Mucosa of stomach (tissue), 1 donor: ENCODE measurements around the gene AMMECR1.

Experiments used
- H3K27me3 ChIP-seq: one replicate; pipeline ENCODE4 v1.7.0; 2013; ENCODE audit warnings: mild to moderate bottlenecking, low read length; ENCODE audit not compliant: control insufficient read depth, insufficient read depth
- H3K36me3 ChIP-seq: one replicate; pipeline ENCODE4 v1.7.0; 2013; ENCODE audit warnings: low read length; ENCODE audit not compliant: control insufficient read depth, insufficient read depth
- H3K4me1 ChIP-seq: one replicate; pipeline ENCODE4 v1.7.0; 2013; ENCODE audit warnings: mild to moderate bottlenecking, low read length; ENCODE audit not compliant: control insufficient read depth, insufficient read depth
- H3K4me3 ChIP-seq: one replicate; pipeline ENCODE4 v1.7.0; 2013; ENCODE audit warnings: low read length
- H3K9ac ChIP-seq: one replicate; pipeline ENCODE4 v1.7.0; 2013; ENCODE audit warnings: mild to moderate bottlenecking, low read length, moderate library complexity
- H3K9me3 ChIP-seq: one replicate; pipeline ENCODE4 v1.7.0; 2013; ENCODE audit warnings: mild to moderate bottlenecking, low read length, moderate library complexity; ENCODE audit not compliant: control insufficient read depth
- donor health status: Pancreatic carcinoma.

AMMECR1 gene

DNA sequence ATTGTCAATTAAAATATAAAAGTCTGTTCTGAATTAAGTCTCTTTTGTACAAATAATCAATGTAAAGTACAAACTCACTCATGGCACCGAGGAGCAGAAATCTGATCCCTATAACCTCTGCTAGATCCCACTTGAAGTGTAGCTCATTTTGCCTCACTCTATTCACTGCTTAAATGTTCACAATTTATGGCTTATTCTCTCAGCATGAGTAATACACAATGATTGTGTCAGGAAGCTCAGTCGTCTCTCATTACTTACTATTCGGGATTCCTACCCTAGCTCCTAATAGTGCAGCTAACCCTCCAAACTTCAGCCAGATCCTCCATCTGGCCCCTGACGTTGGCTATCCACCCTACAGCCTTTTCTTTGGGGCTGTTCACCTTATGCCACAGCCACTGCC, 4.7 kb upstream of the AMMECR1 start:
- no peaks in the 10 kb centered on the region for H3K9me3 ChIP-seq
- H3K36me3 ChIP-seq: no peaks in the 10 kb centered on the region
- H3K4me1 ChIP-seq: peaks cover 4% of the 10 kb centered on the region
- no peak overlapping the region for H3K4me3 ChIP-seq
- H3K27me3 ChIP-seq: no peaks in the 10 kb centered on the region
- no peak overlapping the region for H3K9ac ChIP-seq

DNA sequence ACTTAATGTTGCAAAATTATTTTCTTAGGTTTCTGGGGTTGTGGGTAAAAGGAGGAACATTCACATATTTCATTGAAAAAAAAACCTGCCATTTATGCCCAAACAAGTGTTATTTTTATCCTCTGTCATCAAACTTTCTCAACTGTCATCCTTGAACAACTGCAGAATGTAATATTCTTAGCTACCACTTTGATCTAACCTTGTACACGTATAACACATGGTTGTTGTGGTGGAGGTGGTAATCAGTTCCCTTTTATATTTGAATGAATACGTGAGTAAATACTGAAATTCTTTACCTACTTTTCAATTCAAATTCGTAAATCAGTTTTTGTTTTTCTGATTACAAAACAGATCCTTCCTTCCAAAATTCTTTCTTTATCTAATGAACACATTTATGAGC, 3.8 kb upstream of the AMMECR1 start:
- Histone ChIP-seq H3K9me3 (no peaks in the 10 kb centered on the region), H3K9ac (no peak overlapping the region), H3K4me1 (peaks cover 4% of the 10 kb centered on the region), H3K27me3 (no peaks in the 10 kb centered on the region), H3K36me3 (no peaks in the 10 kb centered on the region), H3K4me3 (no peak overlapping the region)

- Histone ChIP-seq H3K9me3 (no peaks in the 10 kb centered on the region), H3K4me1 (peaks cover 4% of the 10 kb centered on the region), H3K4me3 (no peak overlapping the region), H3K9ac (no peak overlapping the region), H3K36me3 (no peaks in the 10 kb centered on the region), H3K27me3 (no peaks in the 10 kb centered on the region)
Measured at GRCh38 chrX:110321081-110321480, 3.2 kb upstream of the AMMECR1 start.

DNA sequence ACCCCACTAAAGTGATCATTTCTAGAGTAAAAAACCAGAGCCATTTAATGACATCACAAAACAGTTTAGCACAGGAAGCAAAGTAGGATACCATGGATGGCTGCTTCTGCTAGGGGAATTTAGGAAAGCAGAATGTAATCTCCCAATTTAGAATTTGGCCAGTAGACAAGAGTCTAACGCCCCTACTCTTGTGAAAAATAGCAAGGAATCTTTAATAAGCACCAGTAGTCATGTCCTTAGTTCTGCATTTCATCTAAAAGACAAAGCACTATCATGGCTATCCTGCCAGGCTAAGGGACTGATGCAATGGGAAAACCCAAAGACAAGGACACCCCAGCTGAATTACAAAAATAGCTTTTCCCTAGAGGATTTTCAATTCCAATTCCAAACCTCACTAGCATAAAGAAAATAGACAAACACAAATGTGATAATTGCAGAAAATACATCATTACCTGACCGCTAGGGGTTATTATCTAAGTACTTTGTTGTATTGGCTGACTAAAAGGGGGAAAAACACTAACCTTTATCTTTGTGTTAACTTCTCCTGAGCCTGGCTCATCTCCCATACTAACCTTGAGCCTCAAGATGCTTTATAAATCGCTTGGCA, 2.6 kb upstream of the AMMECR1 start:
- no peaks in the 10 kb centered on the region for H3K27me3 ChIP-seq
- no peaks in the 10 kb centered on the region for H3K9me3 ChIP-seq
- H3K36me3 ChIP-seq: no peaks in the 10 kb centered on the region
- no peak overlapping the region for H3K9ac ChIP-seq
- peaks cover 4% of the 10 kb centered on the region for H3K4me1 ChIP-seq
- H3K4me3 ChIP-seq: no peak overlapping the region

DNA sequence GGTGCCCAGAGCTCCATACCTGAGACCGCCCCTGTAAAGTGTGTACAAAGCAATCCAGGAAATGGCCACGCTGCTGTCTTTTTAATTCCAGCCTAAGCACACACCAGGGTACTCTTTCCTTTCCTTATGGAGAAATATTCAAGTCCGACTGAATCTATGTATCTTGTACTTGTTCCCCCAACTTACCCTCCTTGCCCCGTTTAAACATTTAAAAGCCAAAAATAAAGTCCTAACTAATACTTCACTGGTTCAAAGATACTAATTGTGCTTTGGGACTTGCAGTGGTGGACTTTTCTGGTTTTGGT, 731 bp upstream of the AMMECR1 start:
- H3K27me3 ChIP-seq: no peaks in the 10 kb centered on the region
- no peaks in the 10 kb centered on the region for H3K36me3 ChIP-seq
- peak overlapping the region; percentile 94 for H3K9ac ChIP-seq
- peaks cover 4% of the 10 kb centered on the region for H3K4me1 ChIP-seq
- no peaks in the 10 kb centered on the region for H3K9me3 ChIP-seq
- peak overlapping the region; percentile 67 for H3K4me3 ChIP-seq

DNA sequence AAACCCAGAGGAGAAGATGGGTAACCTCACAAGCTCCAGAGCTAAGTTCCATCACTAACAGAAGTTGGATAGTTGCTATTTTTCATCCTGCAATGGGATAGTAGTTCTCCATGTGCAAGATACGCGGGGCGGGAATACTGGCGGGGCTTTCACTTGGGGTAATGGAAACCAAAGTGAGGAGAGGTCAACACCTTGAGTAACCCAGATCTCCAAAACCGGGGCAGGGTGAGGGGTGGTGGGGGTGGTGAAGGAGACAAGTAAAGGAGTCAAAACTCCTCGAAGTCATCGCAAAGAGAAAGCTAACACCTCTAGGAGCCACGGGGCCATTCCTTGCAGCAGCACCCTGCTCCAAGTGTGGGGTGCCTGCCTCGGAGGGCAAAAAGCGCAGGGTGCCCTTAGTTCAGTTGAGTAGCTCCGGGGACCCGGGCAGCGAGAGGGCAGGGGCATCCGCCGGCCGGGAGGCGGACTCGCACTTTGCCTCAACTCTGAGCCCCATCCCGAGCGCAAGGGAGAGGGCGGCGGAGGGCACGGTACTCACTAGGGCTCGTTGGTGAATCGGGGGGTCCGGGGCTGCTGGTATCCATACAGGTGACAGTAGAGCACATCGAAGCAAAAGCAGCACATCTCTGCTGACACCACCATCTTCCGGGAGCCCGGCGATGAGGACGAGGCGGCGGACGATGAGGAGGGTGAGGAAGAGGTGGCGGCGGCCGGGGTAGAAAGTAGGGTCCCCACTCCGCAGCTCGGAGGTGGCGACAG, 645 bp downstream of the AMMECR1 start:
- H3K9me3 ChIP-seq: no peaks in the 10 kb centered on the region
- H3K27me3 ChIP-seq: no peaks in the 10 kb centered on the region
- peak overlapping the region; percentile 81 for H3K9ac ChIP-seq
- peak overlapping the region; percentile 78 for H3K4me3 ChIP-seq
- H3K4me1 ChIP-seq: peaks cover 4% of the 10 kb centered on the region
- H3K36me3 ChIP-seq: no peaks in the 10 kb centered on the region

- Histone ChIP-seq H3K36me3 (no peaks in the 10 kb centered on the region), H3K4me1 (peaks cover 4% of the 10 kb centered on the region), H3K4me3 (peak overlapping the region; percentile 78), H3K9ac (peak overlapping the region; percentile 81), H3K27me3 (no peaks in the 10 kb centered on the region), H3K9me3 (no peaks in the 10 kb centered on the region)
Measured at GRCh38 chrX:110316351-110317060, 1.4 kb downstream of the AMMECR1 start.

DNA sequence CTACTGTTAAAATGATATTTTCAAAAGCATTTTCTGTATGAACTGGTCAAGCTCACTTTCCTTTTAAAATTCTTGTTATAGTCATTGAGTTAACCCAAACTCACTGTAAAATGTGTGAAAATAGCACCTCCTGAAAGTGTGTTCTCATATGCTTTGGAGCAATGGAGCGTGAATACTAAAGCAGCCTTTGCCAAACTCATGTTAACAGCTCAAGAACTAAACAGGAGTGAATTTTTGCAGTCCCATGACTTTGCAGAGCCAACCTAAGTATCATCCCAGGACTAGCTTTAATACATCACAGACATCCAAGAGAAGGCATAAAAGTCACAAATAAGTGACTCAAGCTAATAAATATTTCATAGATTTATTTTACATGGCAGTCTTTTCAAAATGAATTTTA, 2.3 kb downstream of the AMMECR1 start:
- H3K36me3 ChIP-seq: no peaks in the 10 kb centered on the region
- H3K4me3 ChIP-seq: no peak overlapping the region
- no peak overlapping the region for H3K9ac ChIP-seq
- H3K27me3 ChIP-seq: no peaks in the 10 kb centered on the region
- no peaks in the 10 kb centered on the region for H3K9me3 ChIP-seq
- peaks cover 4% of the 10 kb centered on the region for H3K4me1 ChIP-seq

GRCh38 chrX:110311437-110312230, 6.3 kb downstream of the AMMECR1 start:
- H3K36me3 ChIP-seq: no peaks in the 10 kb centered on the region
- no peaks in the 10 kb centered on the region for H3K9me3 ChIP-seq
- no peak overlapping the region for H3K4me3 ChIP-seq
- H3K4me1 ChIP-seq: no peaks in the 10 kb centered on the region
- no peaks in the 10 kb centered on the region for H3K27me3 ChIP-seq
- H3K9ac ChIP-seq: no peak overlapping the region

DNA sequence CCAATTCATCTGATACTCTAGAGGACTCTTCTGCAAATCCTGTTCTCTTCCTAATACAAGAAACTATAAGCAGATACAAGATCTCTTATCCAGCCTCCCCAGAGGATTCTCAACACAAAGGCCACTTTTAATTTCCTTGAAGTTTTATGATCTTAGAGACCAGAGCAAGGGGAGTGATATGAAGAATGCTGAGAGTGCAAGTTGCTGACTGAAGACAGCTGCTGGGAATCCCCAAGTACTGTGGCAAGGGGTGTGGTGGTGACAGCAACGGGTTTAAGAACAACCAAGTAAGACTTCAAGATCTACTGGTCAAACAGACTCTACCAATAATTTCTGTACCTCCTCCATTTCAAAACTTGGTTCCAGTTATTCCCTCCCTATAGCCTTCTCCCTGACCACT, 7.0 kb downstream of the AMMECR1 start:
- Histone ChIP-seq H3K36me3 (no peaks in the 10 kb centered on the region), H3K4me3 (no peak overlapping the region), H3K27me3 (no peaks in the 10 kb centered on the region)

GRCh38 chrX:110310000-110310790, 7.7 kb downstream of the AMMECR1 start:
- H3K36me3 ChIP-seq: no peaks in the 10 kb centered on the region
- H3K4me1 ChIP-seq: no peaks in the 10 kb centered on the region
- no peak overlapping the region for H3K4me3 ChIP-seq
- no peaks in the 10 kb centered on the region for H3K27me3 ChIP-seq
- no peak overlapping the region for H3K9ac ChIP-seq
- H3K9me3 ChIP-seq: no peaks in the 10 kb centered on the region

More for the DNA sequence above, 7.0 kb downstream of the AMMECR1 start:
- Histone ChIP-seq H3K4me1 (no peaks in the 10 kb centered on the region), H3K9me3 (no peaks in the 10 kb centered on the region), H3K9ac (no peak overlapping the region)
